ENCODE results near the gene RBL2. TPM values are rescaled to one million over a fixed set of nuclear protein-coding genes. Genes with fewer than 3 reads are reported as not detected.

RBL2 gene
- total and polyA plus RNA-seq, 9 of the 15 experiments (the other 6 are each of a cell fraction or from before 2014, with no cell fraction given): 7.8 to 76.3 (median 28.5) TPM

DNA sequence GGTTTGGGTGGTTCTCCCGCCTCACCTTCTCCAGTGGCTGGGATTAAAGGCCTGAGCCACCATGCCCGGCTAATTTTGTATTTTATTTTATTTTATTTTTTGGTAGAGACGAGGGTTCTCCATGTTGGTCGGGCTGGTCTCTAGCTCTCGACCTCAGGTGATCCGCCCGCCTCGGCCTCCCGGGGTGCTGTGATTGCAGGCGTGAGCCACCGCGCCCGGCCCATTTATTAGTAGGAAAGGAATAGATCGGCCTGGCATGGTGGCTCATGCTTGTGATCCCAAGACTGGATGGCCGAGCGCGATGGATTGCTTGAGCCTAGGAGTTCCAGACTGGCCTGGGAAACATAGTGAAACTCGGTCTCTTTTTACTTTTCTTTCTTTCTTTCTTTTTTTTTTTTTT, 20.4 kb upstream of the RBL2 start:
- Histone ChIP-seq H3K9me3 (replicated peaks; ENCODE audit: control insufficient read depth, insufficient read depth, low read depth, low read length) (no peaks in the 10 kb centered on the region), H3K4me3 (no peak overlapping the region), H3K79me2 (ENCODE audit: control insufficient read depth, insufficient read depth, low read length) (no peaks in the 10 kb centered on the region), H4K20me1 (replicated peaks; ENCODE audit: control insufficient read depth, insufficient read depth, low read length) (no peaks in the 10 kb centered on the region), H3K27me3 (ENCODE audit: control insufficient read depth in 2 of 2, insufficient read depth in 2 of 2, low read length in 2 of 2) (peaks cover 4 to 12% of the 10 kb centered on the region in 2 experiments; a peak in 3 of 5 replicates), H3K36me3 (ENCODE audit: control insufficient read depth, insufficient read depth, low read length) (no peaks in the 10 kb centered on the region), H3K9ac (ENCODE audit: insufficient read depth in 1 of 2, low read depth in 2 of 2, low read length in 2 of 2) (no peak overlapping the region), H3K9me1 (ENCODE audit: control insufficient read depth, insufficient read depth, low read length) (no peaks in the 10 kb centered on the region), H3K4me1 (replicated peaks in 1 of 2; ENCODE audit: control insufficient read depth in 2 of 2, insufficient read depth in 2 of 2, low read length in 2 of 2) (peaks cover 0 to 7% of the 10 kb centered on the region in 2 experiments; a peak in 2 of 5 replicates), H3K4me2 (ENCODE audit: insufficient read depth, low read length) (no peak overlapping the region), H2AFZ (ENCODE audit: low read depth, low read length) (no peak overlapping the region), H3K27ac (ENCODE audit: extremely low read depth, low read depth, low read length) (no peak overlapping the region)
- no peak for DNase-seq (ENCODE audit: extremely low read depth in 1 of 4, low spot score in 3 of 4)
- no TSS peak for BruUV-seq (replicated peaks)
- in situ Hi-C loops (cut with MboI): no loop called here
- ATAC-seq: no peak
- no peak for FAIRE-seq
- CTCF ChIA-PET (ENCODE audit: low intra/inter-chr PET ratio): no interaction called here
- POLR2A ChIA-PET: interaction anchor here (0.7 kb wide), 1 partner anchor 283 kb away, joined by 3 read pairs; no protein-coding TSS in a partner anchor
- intact Hi-C loops (cut with micrococcal nuclease): no loop called here
- TF ChIP-seq DDX20 (tag; IDR thresholded peaks at IDR 0.05; ENCODE audit: low read depth) (no peak), EWSR1 (IDR thresholded peaks at IDR 0.05; ENCODE audit: borderline replicate concordance, low read depth, partially characterized antibody) (no peak), TEAD2 (tag; IDR thresholded peaks at IDR 0.05) (no peak), RBM25 (IDR thresholded peaks at IDR 0.05; ENCODE audit: low read depth, low read length, severe bottlenecking) (no peak), POLR2G (IDR thresholded peaks at IDR 0.05; ENCODE audit: low read depth, low read length) (no peak), SIN3A (IDR thresholded peaks at IDR 0.05; ENCODE audit: borderline replicate concordance in 2 of 2, control insufficient read depth in 1 of 2, low read depth in 2 of 2, low read length in 2 of 2) (no peak), CHCHD3 (CRISPR knock-in tag; IDR thresholded peaks at IDR 0.05) (no peak), GATA2 (CRISPR knock-in tag; IDR thresholded peaks at IDR 0.05) (no peak), HOXB6 (CRISPR knock-in tag; IDR thresholded peaks at IDR 0.05; ENCODE audit: borderline replicate concordance) (no peak), ZNF830 (CRISPR knock-in tag; IDR thresholded peaks at IDR 0.05) (no peak), NRF1 (conservative IDR thresholded peaks at IDR 0.05 in 1 of 2, IDR thresholded peaks at IDR 0.05 in 1 of 2) (no peak)
- TF ChIP-seq, protein P1, sequence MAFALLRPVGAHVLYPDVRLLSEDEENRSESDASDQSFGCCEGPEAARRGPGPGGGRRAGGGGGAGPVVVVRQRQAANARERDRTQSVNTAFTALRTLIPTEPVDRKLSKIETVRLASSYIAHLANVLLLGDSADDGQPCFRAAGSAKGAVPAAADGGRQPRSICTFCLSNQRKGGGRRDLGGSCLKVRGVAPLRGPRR (CRISPR knock-in tag; IDR thresholded peaks at IDR 0.05): no peak
- 54% methylated on average over 16 of the region's 18 CpGs for WGBS (ENCODE audit: insufficient coverage, low coverage, missing lambda C conversion rate)
